ENCODE results near the gene TRMT2A. TPM values are rescaled to one million over a fixed set of nuclear protein-coding genes. Genes with fewer than 3 reads are reported as not detected.

Gene TRMT2A
- total RNA-seq, 1 experiment from 2014 or later = 68.1 TPM

GRCh38 chr22:20116376-20116950 lies 563 bp downstream of the TRMT2A start:
- TF ChIP-seq EZH2 (IDR thresholded peaks at IDR 0.05; ENCODE audit: borderline replicate concordance, low read depth, low read length, poor library complexity, severe bottlenecking) = no peak
- TF ChIP-seq, protein P1, sequence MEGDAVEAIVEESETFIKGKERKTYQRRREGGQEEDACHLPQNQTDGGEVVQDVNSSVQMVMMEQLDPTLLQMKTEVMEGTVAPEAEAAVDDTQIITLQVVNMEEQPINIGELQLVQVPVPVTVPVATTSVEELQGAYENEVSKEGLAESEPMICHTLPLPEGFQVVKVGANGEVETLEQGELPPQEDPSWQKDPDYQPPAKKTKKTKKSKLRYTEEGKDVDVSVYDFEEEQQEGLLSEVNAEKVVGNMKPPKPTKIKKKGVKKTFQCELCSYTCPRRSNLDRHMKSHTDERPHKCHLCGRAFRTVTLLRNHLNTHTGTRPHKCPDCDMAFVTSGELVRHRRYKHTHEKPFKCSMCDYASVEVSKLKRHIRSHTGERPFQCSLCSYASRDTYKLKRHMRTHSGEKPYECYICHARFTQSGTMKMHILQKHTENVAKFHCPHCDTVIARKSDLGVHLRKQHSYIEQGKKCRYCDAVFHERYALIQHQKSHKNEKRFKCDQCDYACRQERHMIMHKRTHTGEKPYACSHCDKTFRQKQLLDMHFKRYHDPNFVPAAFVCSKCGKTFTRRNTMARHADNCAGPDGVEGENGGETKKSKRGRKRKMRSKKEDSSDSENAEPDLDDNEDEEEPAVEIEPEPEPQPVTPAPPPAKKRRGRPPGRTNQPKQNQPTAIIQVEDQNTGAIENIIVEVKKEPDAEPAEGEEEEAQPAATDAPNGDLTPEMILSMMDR (conservative IDR thresholded peaks at IDR 0.05; ENCODE audit: low read depth, low read length) = no peak
- no peaks in the 10 kb centered on the region for H3K27me3 ChIP-seq (replicated peaks; ENCODE audit: insufficient read depth, low read depth, low read length, poor library complexity)
- no peak for DNase-seq (ENCODE audit: low spot score)
- peak overlapping the region; percentile 95 for H3K4me3 ChIP-seq (ENCODE audit: low read depth, low read length, poor library complexity, severe bottlenecking)
- peaks cover 66% of the 10 kb centered on the region for H3K36me3 ChIP-seq (ENCODE audit: insufficient read depth, low read length, poor library complexity, severe bottlenecking)
- H3K9me3 ChIP-seq (ENCODE audit: low read depth, low read length, poor library complexity, severe bottlenecking) = no peaks in the 10 kb centered on the region
- BruUV-seq (replicated peaks) = TSS peak; percentile 55
- ChIA-PET CTCF (no interaction called here), POLR2A (ENCODE audit: low non-redundant PET) (interaction anchor here (0.8 kb wide), 1 partner anchor 942 kb away, joined by 8 read pairs; no protein-coding TSS in a partner anchor)
- H3K27ac ChIP-seq (ENCODE audit: low read depth, low read length, poor library complexity, severe bottlenecking) = peak overlapping the region; percentile 95
- intact Hi-C loops (cut with micrococcal nuclease; ENCODE audit: unreplicated experiment) = no loop called here
- H3K4me1 ChIP-seq (ENCODE audit: insufficient read depth, low read length, poor library complexity, severe bottlenecking) = peaks cover 19% of the 10 kb centered on the region

DNA sequence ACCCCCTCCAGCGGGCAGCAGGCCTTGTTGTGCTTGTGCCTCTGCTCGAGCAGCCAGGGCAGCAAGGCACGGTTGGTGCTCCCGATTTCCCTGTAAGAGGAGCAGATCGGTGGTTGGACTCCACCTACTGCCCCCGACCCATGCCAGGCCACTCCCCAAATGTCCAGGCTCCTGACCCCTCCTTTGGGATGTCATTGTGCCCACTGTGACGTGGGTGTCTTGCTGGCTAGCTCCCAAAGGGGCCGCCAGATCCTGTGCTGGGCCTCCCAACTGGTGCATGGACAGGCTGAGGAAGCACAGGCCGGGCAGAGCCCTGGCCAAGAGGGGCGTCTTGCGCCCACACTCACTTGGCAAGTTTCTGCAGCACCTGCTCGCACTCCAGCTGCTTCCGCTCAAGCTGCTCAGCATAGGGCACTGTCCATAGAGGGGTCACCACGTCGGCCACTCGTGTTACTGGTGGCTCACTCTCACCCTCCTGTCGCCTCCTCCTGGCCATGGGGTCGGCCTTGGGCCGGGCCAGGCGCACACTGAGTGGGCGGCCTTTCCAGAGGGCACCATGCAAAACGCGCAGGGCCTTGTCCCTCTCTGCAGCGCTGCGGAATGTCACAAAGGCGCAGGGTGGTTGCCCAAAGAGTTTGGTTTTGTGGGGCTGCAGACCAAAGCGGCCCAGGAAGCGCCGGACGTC lies 1.2 kb downstream of the TRMT2A start, which contains the start of gene RANBP1:
Gene RANBP1 (plus strand): TSS at position 414 of the 685 bp plus-strand sequence. CDS start 81 bp downstream, at position 495.
- Histone ChIP-seq H3K4me3 (ENCODE audit: low read depth, low read length, poor library complexity, severe bottlenecking) (peak within 1 kb of the TSS; percentile 95), H3K4me1 (ENCODE audit: insufficient read depth, low read length, poor library complexity, severe bottlenecking) (peaks cover 19% of the 10 kb centered on the region), H3K27me3 (replicated peaks; ENCODE audit: insufficient read depth, low read depth, low read length, poor library complexity) (no peaks in the 10 kb centered on the region), H3K9me3 (ENCODE audit: low read depth, low read length, poor library complexity, severe bottlenecking) (no peaks in the 10 kb centered on the region), H3K36me3 (ENCODE audit: insufficient read depth, low read length, poor library complexity, severe bottlenecking) (peaks cover 66% of the 10 kb centered on the region), H3K27ac (ENCODE audit: low read depth, low read length, poor library complexity, severe bottlenecking) (peak within 1 kb of the TSS; percentile 95)
- no TSS peak for BruUV-seq (replicated peaks)
- no peak for TF ChIP-seq EZH2 (IDR thresholded peaks at IDR 0.05; ENCODE audit: borderline replicate concordance, low read depth, low read length, poor library complexity, severe bottlenecking)
- POLR2A ChIA-PET (ENCODE audit: low non-redundant PET) = no interaction called here
- CTCF ChIA-PET = no interaction called here
- intact Hi-C loops (cut with micrococcal nuclease; ENCODE audit: unreplicated experiment) = no loop called here
- no peak for DNase-seq (ENCODE audit: low spot score)

GRCh38 chr22:20114506-20115475 lies 2.2 kb downstream of the TRMT2A start:
- peaks cover 66% of the 10 kb centered on the region for H3K36me3 ChIP-seq (ENCODE audit: insufficient read depth, low read length, poor library complexity, severe bottlenecking)
- no peak for DNase-seq (ENCODE audit: low spot score)
- peak overlapping the region; percentile 95 for H3K4me3 ChIP-seq (ENCODE audit: low read depth, low read length, poor library complexity, severe bottlenecking)
- H3K27ac ChIP-seq (ENCODE audit: low read depth, low read length, poor library complexity, severe bottlenecking) = no peak overlapping the region
- no peak for TF ChIP-seq EZH2 (IDR thresholded peaks at IDR 0.05; ENCODE audit: borderline replicate concordance, low read depth, low read length, poor library complexity, severe bottlenecking)
- TF ChIP-seq, protein P1 (conservative IDR thresholded peaks at IDR 0.05; ENCODE audit: low read depth, low read length) = no peak
- no TSS peak for BruUV-seq (replicated peaks)
- peaks cover 19% of the 10 kb centered on the region for H3K4me1 ChIP-seq (ENCODE audit: insufficient read depth, low read length, poor library complexity, severe bottlenecking)
- no peaks in the 10 kb centered on the region for H3K27me3 ChIP-seq (replicated peaks; ENCODE audit: insufficient read depth, low read depth, low read length, poor library complexity)
- intact Hi-C loops (cut with micrococcal nuclease; ENCODE audit: unreplicated experiment) = no loop called here
- POLR2A ChIA-PET (ENCODE audit: low non-redundant PET) = no interaction called here
- CTCF ChIA-PET = no interaction called here
- H3K9me3 ChIP-seq (ENCODE audit: low read depth, low read length, poor library complexity, severe bottlenecking) = no peaks in the 10 kb centered on the region
